Measurements from ENCODE around the gene C1QTNF12. TPM values are rescaled to one million over a fixed set of nuclear protein-coding genes. Genes with fewer than 3 reads are reported as not detected.

The C1QTNF12 gene
- total and polyA plus RNA-seq, 2 experiments from 2014 or later: 2.1 to 3.1 TPM

GRCh38 chr1:1223891-1224290 is 22.6 kb downstream of the C1QTNF12 start:
- in situ Hi-C loops (cut with MboI): no loop called here
- Histone ChIP-seq H3K9ac (no peak overlapping the region), H2AFZ (no peak overlapping the region), H3K4me3 (no peak overlapping the region), H3K36me3 (ENCODE audit: low read depth) (no peaks in the 10 kb centered on the region; the same call in 1 of the 2 replicates), H3K27ac (no peak overlapping the region), H3K9me2 (ENCODE audit: insufficient read depth) (no peaks in the 10 kb centered on the region), H3K79me2 (ENCODE audit: insufficient read depth) (peaks cover 55% of the 10 kb centered on the region), H4K20me1 (ENCODE audit: insufficient read depth) (no peaks in the 10 kb centered on the region), H3K9me3 (ENCODE audit: low read depth) (no peaks in the 10 kb centered on the region), H3F3A (ENCODE audit: insufficient read depth) (no peaks in the 10 kb centered on the region), H3K27me3 (replicated peaks; ENCODE audit: insufficient read depth) (no peaks in the 10 kb centered on the region), H3K4me2 (ENCODE audit: unreplicated experiment) (no peak overlapping the region), H3K4me1 (ENCODE audit: insufficient read depth) (no peaks in the 10 kb centered on the region)
- no peak for TF ChIP-seq EZH2phosphoT487 (IDR thresholded peaks at IDR 0.05; ENCODE audit: insufficient read depth, low read depth)
- no peak for TF ChIP-seq EZH2 (IDR thresholded peaks at IDR 0.05; ENCODE audit: insufficient read depth, poor library complexity, severe bottlenecking)
- 92 to 96% methylated on average over 18 to 21 of the region's 21 CpGs for WGBS, 2 experiments (ENCODE audit: low coverage in 1 of 2, low lambda C conversion rate in 2 of 2, missing lambda C conversion rate in 2 of 2)
- DNase-seq: no peak

DNA sequence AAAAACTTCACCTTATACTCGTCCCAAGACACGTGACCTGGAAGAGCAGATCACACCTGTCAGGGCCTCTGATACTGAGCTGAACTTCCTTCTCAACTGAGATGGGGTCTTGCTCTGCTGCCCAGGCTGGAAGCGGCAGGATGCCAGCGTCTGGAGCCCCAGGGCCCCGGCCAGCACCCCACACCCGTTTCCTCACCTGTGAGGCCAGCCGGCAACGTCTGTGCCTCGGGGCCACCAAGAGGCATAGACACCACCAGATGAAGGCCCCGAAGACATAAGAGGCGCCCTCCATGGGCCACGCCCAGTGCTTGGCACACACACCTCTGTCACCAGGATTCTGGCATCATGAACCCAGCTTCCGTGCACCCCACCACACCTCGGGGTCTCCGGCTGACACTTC is 23.2 kb downstream of the C1QTNF12 start:
- H3K4me3 ChIP-seq: no peak overlapping the region
- in situ Hi-C loops (cut with MboI): no loop called here
- no peaks in the 10 kb centered on the region for H4K20me1 ChIP-seq (ENCODE audit: insufficient read depth)
- no peaks in the 10 kb centered on the region for H3K27me3 ChIP-seq (replicated peaks; ENCODE audit: insufficient read depth)
- H3K9me2 ChIP-seq (ENCODE audit: insufficient read depth): no peaks in the 10 kb centered on the region
- no peaks in the 10 kb centered on the region; the same call in 1 of the 2 replicates for H3K36me3 ChIP-seq (ENCODE audit: low read depth)
- no peaks in the 10 kb centered on the region for H3F3A ChIP-seq (ENCODE audit: insufficient read depth)
- DNase-seq: no peak
- no peak overlapping the region for H3K9ac ChIP-seq
- no peak overlapping the region for H3K27ac ChIP-seq
- no peak overlapping the region for H3K4me2 ChIP-seq (ENCODE audit: unreplicated experiment)
- no peaks in the 10 kb centered on the region for H3K9me3 ChIP-seq (ENCODE audit: low read depth)
- H3K79me2 ChIP-seq (ENCODE audit: insufficient read depth): peaks cover 50% of the 10 kb centered on the region
- H3K4me1 ChIP-seq (ENCODE audit: insufficient read depth): no peaks in the 10 kb centered on the region
- no peak overlapping the region for H2AFZ ChIP-seq
- WGBS, 2 experiments (ENCODE audit: low coverage in 1 of 2, low lambda C conversion rate in 2 of 2, missing lambda C conversion rate in 2 of 2): 92 to 94% methylated on average over 10 to 15 of the region's 15 CpGs
- TF ChIP-seq EZH2phosphoT487 (IDR thresholded peaks at IDR 0.05; ENCODE audit: insufficient read depth, low read depth) (no peak), EZH2 (IDR thresholded peaks at IDR 0.05; ENCODE audit: insufficient read depth, poor library complexity, severe bottlenecking) (no peak)

GRCh38 chr1:1222575-1223225 is 23.8 kb downstream of the C1QTNF12 start:
- H3K9me3 ChIP-seq (ENCODE audit: low read depth): no peaks in the 10 kb centered on the region
- no peaks in the 10 kb centered on the region for H3K9me2 ChIP-seq (ENCODE audit: insufficient read depth)
- no peaks in the 10 kb centered on the region for H3K4me1 ChIP-seq (ENCODE audit: insufficient read depth)
- TF ChIP-seq EZH2phosphoT487 (IDR thresholded peaks at IDR 0.05; ENCODE audit: insufficient read depth, low read depth): no peak
- TF ChIP-seq EZH2 (IDR thresholded peaks at IDR 0.05; ENCODE audit: insufficient read depth, poor library complexity, severe bottlenecking): no peak
- H4K20me1 ChIP-seq (ENCODE audit: insufficient read depth): no peaks in the 10 kb centered on the region
- H3K79me2 ChIP-seq (ENCODE audit: insufficient read depth): peaks cover 44% of the 10 kb centered on the region
- no peak overlapping the region for H2AFZ ChIP-seq
- H3K27me3 ChIP-seq (replicated peaks; ENCODE audit: insufficient read depth): no peaks in the 10 kb centered on the region
- H3K27ac ChIP-seq: no peak overlapping the region
- WGBS, 2 experiments (ENCODE audit: low coverage in 1 of 2, low lambda C conversion rate in 2 of 2, missing lambda C conversion rate in 2 of 2): 94 to 95% methylated on average over 44 of the region's 44 CpGs
- H3K4me3 ChIP-seq: no peak overlapping the region
- no peak overlapping the region for H3K9ac ChIP-seq
- H3K36me3 ChIP-seq (ENCODE audit: low read depth): no peaks in the 10 kb centered on the region
- no peaks in the 10 kb centered on the region for H3F3A ChIP-seq (ENCODE audit: insufficient read depth)
- in situ Hi-C loops (cut with MboI): no loop called here
- H3K4me2 ChIP-seq (ENCODE audit: unreplicated experiment): no peak overlapping the region
- no peak for DNase-seq

DNA sequence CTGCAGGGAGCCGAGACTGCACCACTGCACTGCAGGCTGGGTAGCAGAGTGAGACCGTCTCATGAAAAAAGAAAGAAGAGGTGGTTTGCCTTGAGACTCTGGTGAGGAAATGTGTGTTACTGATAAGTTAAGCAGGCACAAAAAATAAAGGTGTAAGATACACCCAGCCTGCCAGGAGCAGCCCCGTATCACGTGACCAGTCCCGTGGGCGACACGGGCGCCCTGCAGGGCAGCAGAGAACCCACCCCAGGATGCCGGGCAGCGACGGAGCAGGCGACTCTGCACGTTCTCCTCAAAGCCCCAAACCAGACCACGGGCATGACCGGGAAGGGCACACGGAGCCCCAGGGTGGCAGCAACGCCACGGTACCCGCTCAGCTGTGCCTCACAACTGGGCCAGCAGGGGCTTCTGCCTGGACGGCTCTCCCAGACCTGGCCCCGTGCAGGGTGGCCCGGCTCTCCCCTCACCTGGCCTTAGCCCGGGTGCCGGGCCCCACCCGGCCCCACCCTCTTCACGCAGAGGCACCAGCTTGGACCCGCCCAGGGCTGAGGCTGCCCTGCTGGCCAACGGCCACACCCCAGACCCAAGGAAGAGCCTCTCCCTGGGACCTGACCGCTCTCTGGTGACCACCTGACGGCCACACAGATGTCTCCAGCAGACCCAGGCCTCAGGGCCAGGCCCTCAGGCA is 24.5 kb downstream of the C1QTNF12 start:
- no peak overlapping the region for H2AFZ ChIP-seq
- 94 to 95% methylated on average over 16 to 30 of the region's 30 CpGs for WGBS, 2 experiments (ENCODE audit: low coverage in 1 of 2, low lambda C conversion rate in 2 of 2, missing lambda C conversion rate in 2 of 2)
- H3K4me3 ChIP-seq: no peak overlapping the region
- TF ChIP-seq EZH2phosphoT487 (IDR thresholded peaks at IDR 0.05; ENCODE audit: insufficient read depth, low read depth): no peak
- no peak for TF ChIP-seq EZH2 (IDR thresholded peaks at IDR 0.05; ENCODE audit: insufficient read depth, poor library complexity, severe bottlenecking)
- H3K9me2 ChIP-seq (ENCODE audit: insufficient read depth): no peaks in the 10 kb centered on the region
- H3K36me3 ChIP-seq (ENCODE audit: low read depth): no peaks in the 10 kb centered on the region; the same call in 1 of the 2 replicates
- H3K4me2 ChIP-seq (ENCODE audit: unreplicated experiment): no peak overlapping the region
- no peak overlapping the region for H3K9ac ChIP-seq
- no peaks in the 10 kb centered on the region for H3F3A ChIP-seq (ENCODE audit: insufficient read depth)
- no peak for DNase-seq
- no peaks in the 10 kb centered on the region for H3K9me3 ChIP-seq (ENCODE audit: low read depth)
- peaks cover 37% of the 10 kb centered on the region for H3K79me2 ChIP-seq (ENCODE audit: insufficient read depth)
- in situ Hi-C loops (cut with MboI): no loop called here
- no peaks in the 10 kb centered on the region for H3K27me3 ChIP-seq (replicated peaks; ENCODE audit: insufficient read depth)
- no peak overlapping the region for H3K27ac ChIP-seq
- H4K20me1 ChIP-seq (ENCODE audit: insufficient read depth): no peaks in the 10 kb centered on the region
- no peaks in the 10 kb centered on the region for H3K4me1 ChIP-seq (ENCODE audit: insufficient read depth)

All from GM23248 (cell line).